NCI-H446 (cell line): ENCODE results near the gene ADGRD1.
"Not testable (repeated sequence)": the region's sequence is repeated elsewhere in the genome, so short reads cannot be mapped to it uniquely, and the experiment has no call there.

ENCODE experiments used
- DNase-seq, 2 experiments: peaks; one replicate each; lab custom pipeline; 2025; lab: John Stamatoyannopoulos, UW

Gene ADGRD1

GRCh38 chr12:130987151-130987931 lies 33.6 kb downstream of the ADGRD1 start:
- no peak for DNase-seq

GRCh38 chr12:130988261-130988660 lies 34.6 kb downstream of the ADGRD1 start:
- DNase-seq = no peak

GRCh38 chr12:130988751-130989150 lies 35.0 kb downstream of the ADGRD1 start:
- DNase-seq = no peak

- no peak for DNase-seq
Measured at GRCh38 chr12:130989391-130989790, 35.7 kb downstream of the ADGRD1 start.

GRCh38 chr12:130990034-130990433 lies 36.3 kb downstream of the ADGRD1 start:
- DNase-seq = no peak

GRCh38 chr12:130992448-130992847 lies 38.7 kb downstream of the ADGRD1 start:
- no peak for DNase-seq

GRCh38 chr12:130992979-130993538 lies 39.4 kb downstream of the ADGRD1 start:
- DNase-seq = no peak

GRCh38 chr12:130993759-130994670 lies 40.3 kb downstream of the ADGRD1 start:
- peak in 1 of 2 experiments; percentile 59 for DNase-seq

GRCh38 chr12:130994821-130995375 lies 41.2 kb downstream of the ADGRD1 start:
- no peak for DNase-seq

GRCh38 chr12:130995386-130995969 lies 41.8 kb downstream of the ADGRD1 start:
- not testable (repeated sequence) for DNase-seq

- no peak for DNase-seq
Measured at GRCh38 chr12:130998136-130998535, 44.4 kb downstream of the ADGRD1 start.

GRCh38 chr12:131000000-131000486 lies 46.3 kb downstream of the ADGRD1 start:
- DNase-seq = no peak

- DNase-seq = no peak
Measured at GRCh38 chr12:131001493-131001892, 47.8 kb downstream of the ADGRD1 start.

GRCh38 chr12:131002216-131002631 lies 48.5 kb downstream of the ADGRD1 start:
- DNase-seq = no peak

- DNase-seq = no peak
Measured at GRCh38 chr12:131003036-131003715, 49.5 kb downstream of the ADGRD1 start.

GRCh38 chr12:131003716-131004045 lies 50.0 kb downstream of the ADGRD1 start:
- no peak for DNase-seq

GRCh38 chr12:131004166-131004565 lies 50.5 kb downstream of the ADGRD1 start:
- DNase-seq = no peak

GRCh38 chr12:131005161-131006035 lies 51.7 kb downstream of the ADGRD1 start:
- no peak for DNase-seq

- DNase-seq = no peak
Measured at GRCh38 chr12:131006036-131006735, 52.5 kb downstream of the ADGRD1 start.
